HuH-7 (cell line): ENCODE data around the gene NELFB.
"Not testable (repeated sequence)": the region's sequence is repeated elsewhere in the genome, so short reads cannot be mapped to it uniquely, and the experiment has no call there.

Source experiments
- DNase-seq: peaks from one replicate; pipeline ENCODE4 v3.0.0; 2011; ENCODE audit warnings: low spot score

NELFB gene

GRCh38 chr9:137234758-137235423 is 20.2 kb upstream of the NELFB start:
- no peak for DNase-seq

- peak; percentile 68 for DNase-seq
These were observed 19.5 kb upstream of the NELFB start for GRCh38 chr9:137235424-137236237.

- peak; percentile 99 for DNase-seq
These were observed 18.7 kb upstream of the NELFB start for GRCh38 chr9:137236238-137236935.

- DNase-seq = no peak
These were observed 18.1 kb upstream of the NELFB start for GRCh38 chr9:137236936-137237421.

- no peak for DNase-seq
These were observed 17.1 kb upstream of the NELFB start for GRCh38 chr9:137237759-137238726.

GRCh38 chr9:137239541-137240200 is 15.5 kb upstream of the NELFB start:
- not testable (repeated sequence) for DNase-seq

- DNase-seq = no peak
These were observed 14.7 kb upstream of the NELFB start for GRCh38 chr9:137240318-137240840.

GRCh38 chr9:137240841-137241489 is 14.2 kb upstream of the NELFB start, which contains the start of gene TUBB4B:
TUBB4B (plus strand) TSS chr9:137241287; CDS start chr9:137241361, 74 bp downstream.
- peak; percentile 100 for DNase-seq

- DNase-seq = no peak
These were observed 13.4 kb upstream of the NELFB start for GRCh38 chr9:137241490-137242268.

- no peak for DNase-seq
These were observed 12.6 kb upstream of the NELFB start for GRCh38 chr9:137242269-137243203.

GRCh38 chr9:137243266-137243625 is 11.9 kb upstream of the NELFB start:
- not testable (repeated sequence) for DNase-seq

GRCh38 chr9:137243626-137244485 is 11.3 kb upstream of the NELFB start:
- DNase-seq = no peak

- DNase-seq = no peak
These were observed 10.4 kb upstream of the NELFB start for GRCh38 chr9:137244486-137245449.

GRCh38 chr9:137245450-137246421 is 9.4 kb upstream of the NELFB start:
- no peak for DNase-seq
